Vagina (tissue), 2 donors: ENCODE results near the gene METTL1.

Experiments used
- CTCF ChIP-seq, 3 experiments: fragments of 450-650 bp in 2 of 3; fragments of 200-600 bp in 1 of 3; sonication (generic) in 1 of 3; IDR thresholded peaks; one replicate each; pipeline ENCODE4 v1.5.1; 2017 to 2019; ENCODE audit warnings: antibody characterized with exemption in 3 of 3, mild to moderate bottlenecking in 2 of 3, moderate library complexity in 2 of 3
- POLR2A ChIP-seq, 2 donors: fragments of 450-650 bp; IDR thresholded peaks; one replicate each; pipeline ENCODE4 v1.6.1; 2017; ENCODE audit warnings: antibody characterized with exemption in 2 of 2, mild to moderate bottlenecking in 2 of 2, moderate library complexity in 2 of 2

- TF ChIP-seq POLR2A (IDR thresholded peaks at IDR 0.05) (no peak), CTCF (IDR thresholded peaks at IDR 0.05) (no peak)
Observed at GRCh38 chr12:57767876-57768275, 4.0 kb downstream of the METTL1 start.
